B cell (primary cell): ENCODE measurements around the gene RER1. TPM values are rescaled to one million over a fixed set of nuclear protein-coding genes. Genes with fewer than 3 reads are reported as not detected.

Source experiments
- ATAC-seq: fragments of 200-7000 bp; cut with Tn5 transposase; one replicate; pipeline ENCODE4 v1.10.0; 2021; ENCODE audit warnings: low read depth, mild to moderate bottlenecking, moderate number of reproducible peaks, moderate library complexity
- CTCF ChIA-PET: fragments of 350-600 bp; sonication (Branson Sonifier 250); formaldehyde crosslinking; loops from one replicate; lab custom pipeline; 2021; ENCODE audit warnings: antibody characterized with exemption, inconsistent platforms; lab: Charles Lee
- POLR2A ChIA-PET: fragments of 350-600 bp; sonication (Branson Sonifier 250); formaldehyde crosslinking; loops from one replicate; lab custom pipeline; 2021; ENCODE audit warnings: antibody characterized with exemption; lab: Charles Lee
- DNase-seq: peaks from one replicate; pipeline ENCODE4 v3.0.0; 2013
- H2AFZ ChIP-seq: 2 replicates; pipeline ENCODE4 v1.6.1; 2012; ENCODE audit warnings: mild to moderate bottlenecking, low read depth, low read length; ENCODE audit not compliant: insufficient read depth, poor library complexity, severe bottlenecking
- H3K27ac ChIP-seq, 2 donors: 1 replicate in 1 of 2; 2 replicates in 1 of 2; pipeline ENCODE4 v1.5.1; 2012 to 2013; ENCODE audit warnings: low read length in 2 of 2, mild to moderate bottlenecking in 2 of 2, moderate library complexity in 1 of 2
- H3K27me3 ChIP-seq, 4 experiments: fragments of 200-600 bp in 1 of 4; sonication (generic) in 1 of 4; replicated peaks in 1 of 4; 1 replicate in 2 of 4; 2 replicates in 2 of 4; pipeline versions ENCODE4 v1.6.1 to v1.7.0; 2013 to 2016; ENCODE audit warnings: low read length in 3 of 4, mild to moderate bottlenecking in 2 of 4, mixed read lengths in 1 of 4, moderate library complexity in 1 of 4; ENCODE audit not compliant: insufficient read depth in 4 of 4, control insufficient read depth in 3 of 4; ENCODE audit errors: control extremely low read depth in 1 of 4
- H3K36me3 ChIP-seq, 2 experiments: replicated peaks in 1 of 2; 1 replicate in 1 of 2; 2 replicates in 1 of 2; pipeline versions ENCODE4 v1.6.1 to v1.7.1; 2013; ENCODE audit warnings: low read length in 1 of 2; ENCODE audit not compliant: insufficient read depth in 2 of 2, control insufficient read depth in 1 of 2; ENCODE audit errors: control extremely low read depth in 1 of 2, extremely low read depth in 1 of 2
- H3K4me1 ChIP-seq, 2 donors: fragments of 200-600 bp in 1 of 2; sonication (generic) in 1 of 2; 1 replicate in 1 of 2; 2 replicates in 1 of 2; pipeline versions ENCODE4 v1.5.1 to v1.6.1; 2013 to 2017; ENCODE audit warnings: low read length in 2 of 2; ENCODE audit not compliant: control insufficient read depth in 2 of 2, insufficient read depth in 2 of 2
- H3K4me2 ChIP-seq: replicated peaks from 2 replicates; pipeline ENCODE3; 2012; ENCODE audit warnings: mild to moderate bottlenecking, low read depth, low read length; ENCODE audit not compliant: poor library complexity, severe bottlenecking
- H3K4me3 ChIP-seq, 5 experiments: fragments of 200-600 bp in 1 of 5; sonication (generic) in 1 of 5; 1 replicate in 3 of 5; 2 replicates in 2 of 5; pipeline versions ENCODE4 v1.5.1 to v1.7.0; 2011 to 2016; ENCODE audit warnings: low read length in 4 of 5, mild to moderate bottlenecking in 4 of 5, low read depth in 2 of 5, control low read depth in 1 of 5, moderate library complexity in 1 of 5; ENCODE audit not compliant: insufficient read depth in 1 of 5; ENCODE audit errors: control extremely low read depth in 1 of 5, extremely low read depth in 1 of 5
- H3K79me2 ChIP-seq: fragments of 200-600 bp; sonication (generic); one replicate; pipeline ENCODE4 v1.6.0; 2016; ENCODE audit warnings: low read length; ENCODE audit not compliant: control insufficient read depth, insufficient read depth
- H3K9ac ChIP-seq: fragments of 200-600 bp; sonication (generic); 2 replicates; pipeline ENCODE4 v1.6.1; 2017; ENCODE audit warnings: mild to moderate bottlenecking, low read length, moderate library complexity
- H3K9me3 ChIP-seq, 3 donors: one replicate each; pipeline versions ENCODE4 v1.6.1 to v1.7.1; 2013; ENCODE audit warnings: low read length in 2 of 3; ENCODE audit not compliant: control insufficient read depth in 2 of 3, insufficient read depth in 1 of 3; ENCODE audit errors: control extremely low read depth in 1 of 3
- H4K20me1 ChIP-seq: 2 replicates; pipeline ENCODE4 v1.6.0; 2012; ENCODE audit warnings: mild to moderate bottlenecking, low read length; ENCODE audit not compliant: insufficient read depth, control insufficient read depth, poor library complexity, severe bottlenecking
- H3K27ac Mint-ChIP-seq: one replicate; pipeline ENCODE4 v1.8.0; 2021; ENCODE audit warnings: mixed read lengths
- H3K27me3 Mint-ChIP-seq: one replicate; pipeline ENCODE4 v1.8.0; 2021; ENCODE audit warnings: mixed read lengths
- H3K4me1 Mint-ChIP-seq: one replicate; pipeline ENCODE4 v1.8.0; 2021; ENCODE audit warnings: mixed read lengths
- H3K4me3 Mint-ChIP-seq: one replicate; pipeline ENCODE4 v1.8.0; 2021; ENCODE audit warnings: mixed read lengths
- H3K9me3 Mint-ChIP-seq: one replicate; pipeline ENCODE4 v1.8.0; 2022; ENCODE audit warnings: mixed read lengths; ENCODE audit not compliant: insufficient read depth
- EZH2 ChIP-seq: IDR thresholded peaks from 2 replicates; pipeline ENCODE4 v1.6.1; 2012; ENCODE audit warnings: borderline replicate concordance, low read depth, mild to moderate bottlenecking, moderate library complexity, low read length; ENCODE audit not compliant: insufficient read depth, poor library complexity, severe bottlenecking
- WGBS: methylation state at CpG from one replicate; pipeline ENCODE4 v1.1.5; 2013; ENCODE audit warnings: missing lambda C conversion rate; ENCODE audit not compliant: insufficient coverage; 5-methylcytosine and 5-hydroxymethylcytosine counted together
- intact Hi-C: fragments of 100-400 bp; cut with micrococcal nuclease; formaldehyde crosslinking; loops from one replicate; pipeline ENCODE4 v1.10.0; 2022
- polyA plus RNA-seq: library from polyadenylated mRNA; depleted of rRNA; stranded (reverse); fragments of >200 nt; gene quantifications from 2 replicates; pipeline ENCODE4 v1.2.3, GENCODE V29; 2012
- total RNA-seq, 2 donors: library from RNA; stranded (reverse); fragments of 120-200 nt in 1 of 2; gene quantifications; 1 replicate in 1 of 2; 2 replicates in 1 of 2; pipeline versions ENCODE4 v1.2.3 to v1.2.4, GENCODE V29; 2013 to 2022
- TF ChIP-seq, protein P1 (sequence below): fragments of 200-600 bp; IDR thresholded peaks from one replicate; pipeline ENCODE4 v1.8.0; 2022; ENCODE audit warnings: antibody characterized with exemption, mild to moderate bottlenecking

RER1 gene
- total and polyA plus RNA-seq, 2 donors (not counting 1 experiment from before 2014, with no cell fraction given): 78.5 to 118 TPM

- Mint-ChIP-seq H3K9me3 (no peaks in the 10 kb centered on the region), H3K27ac (no peak overlapping the region), H3K4me1 (no peaks in the 10 kb centered on the region), H3K27me3 (no peaks in the 10 kb centered on the region), H3K4me3 (no peak overlapping the region)
- Histone ChIP-seq H3K9ac (no peak overlapping the region), H3K27me3 (no peaks in the 10 kb centered on the region), H3K4me2 (no peak overlapping the region), H3K4me3 (no peak overlapping the region), H3K9me3 (no peaks in the 10 kb centered on the region), H2AFZ (no peak overlapping the region), H3K27ac (no peak overlapping the region), H3K79me2 (no peaks in the 10 kb centered on the region), H3K36me3 (no peaks in the 10 kb centered on the region), H3K4me1 (no peaks in the 10 kb centered on the region), H4K20me1 (no peaks in the 10 kb centered on the region)
- intact Hi-C loops: no loop called here
- TF ChIP-seq, protein P1, sequence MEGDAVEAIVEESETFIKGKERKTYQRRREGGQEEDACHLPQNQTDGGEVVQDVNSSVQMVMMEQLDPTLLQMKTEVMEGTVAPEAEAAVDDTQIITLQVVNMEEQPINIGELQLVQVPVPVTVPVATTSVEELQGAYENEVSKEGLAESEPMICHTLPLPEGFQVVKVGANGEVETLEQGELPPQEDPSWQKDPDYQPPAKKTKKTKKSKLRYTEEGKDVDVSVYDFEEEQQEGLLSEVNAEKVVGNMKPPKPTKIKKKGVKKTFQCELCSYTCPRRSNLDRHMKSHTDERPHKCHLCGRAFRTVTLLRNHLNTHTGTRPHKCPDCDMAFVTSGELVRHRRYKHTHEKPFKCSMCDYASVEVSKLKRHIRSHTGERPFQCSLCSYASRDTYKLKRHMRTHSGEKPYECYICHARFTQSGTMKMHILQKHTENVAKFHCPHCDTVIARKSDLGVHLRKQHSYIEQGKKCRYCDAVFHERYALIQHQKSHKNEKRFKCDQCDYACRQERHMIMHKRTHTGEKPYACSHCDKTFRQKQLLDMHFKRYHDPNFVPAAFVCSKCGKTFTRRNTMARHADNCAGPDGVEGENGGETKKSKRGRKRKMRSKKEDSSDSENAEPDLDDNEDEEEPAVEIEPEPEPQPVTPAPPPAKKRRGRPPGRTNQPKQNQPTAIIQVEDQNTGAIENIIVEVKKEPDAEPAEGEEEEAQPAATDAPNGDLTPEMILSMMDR: no peak
- no peak for TF ChIP-seq EZH2
- ChIA-PET CTCF (no interaction called here), POLR2A (no interaction called here)
- ATAC-seq (no peak), DNase-seq (no peak)
- 84% methylated on average over 9 of the region's 13 CpGs for WGBS
Observed at GRCh38 chr1:2347409-2347785, 44.2 kb upstream of the RER1 start.

GRCh38 chr1:2347896-2348295, 43.7 kb upstream of the RER1 start:
- no peaks in the 10 kb centered on the region for H3K4me1 Mint-ChIP-seq
- H3K27me3 Mint-ChIP-seq: no peaks in the 10 kb centered on the region
- H3K79me2 ChIP-seq: no peaks in the 10 kb centered on the region
- no peaks in the 10 kb centered on the region for H3K4me1 ChIP-seq
- H3K4me3 ChIP-seq: no peak overlapping the region
- no peak overlapping the region for H2AFZ ChIP-seq
- H3K27me3 ChIP-seq: no peaks in the 10 kb centered on the region
- CTCF ChIA-PET: no interaction called here
- no peak overlapping the region for H3K9ac ChIP-seq
- H3K9me3 ChIP-seq: no peaks in the 10 kb centered on the region
- no peak overlapping the region for H3K27ac ChIP-seq
- ATAC-seq (no peak), DNase-seq (no peak)
- no peaks in the 10 kb centered on the region for H4K20me1 ChIP-seq
- no peaks in the 10 kb centered on the region for H3K36me3 ChIP-seq
- no peak overlapping the region for H3K27ac Mint-ChIP-seq
- intact Hi-C loops: no loop called here
- TF ChIP-seq, protein P1: no peak
- no peak for TF ChIP-seq EZH2
- no peak overlapping the region for H3K4me3 Mint-ChIP-seq
- POLR2A ChIA-PET: no interaction called here
- 93% methylated on average over 23 of the region's 23 CpGs for WGBS
- no peak overlapping the region for H3K4me2 ChIP-seq
- H3K9me3 Mint-ChIP-seq: no peaks in the 10 kb centered on the region
